ENCODE data around the gene XRRA1. TPM values are rescaled to one million over a fixed set of nuclear protein-coding genes. Genes with fewer than 3 reads are reported as not detected.
"Not testable (repeated sequence)": the region's sequence is repeated elsewhere in the genome, so short reads cannot be mapped to it uniquely, and the experiment has no call there.

The XRRA1 gene, protein sequence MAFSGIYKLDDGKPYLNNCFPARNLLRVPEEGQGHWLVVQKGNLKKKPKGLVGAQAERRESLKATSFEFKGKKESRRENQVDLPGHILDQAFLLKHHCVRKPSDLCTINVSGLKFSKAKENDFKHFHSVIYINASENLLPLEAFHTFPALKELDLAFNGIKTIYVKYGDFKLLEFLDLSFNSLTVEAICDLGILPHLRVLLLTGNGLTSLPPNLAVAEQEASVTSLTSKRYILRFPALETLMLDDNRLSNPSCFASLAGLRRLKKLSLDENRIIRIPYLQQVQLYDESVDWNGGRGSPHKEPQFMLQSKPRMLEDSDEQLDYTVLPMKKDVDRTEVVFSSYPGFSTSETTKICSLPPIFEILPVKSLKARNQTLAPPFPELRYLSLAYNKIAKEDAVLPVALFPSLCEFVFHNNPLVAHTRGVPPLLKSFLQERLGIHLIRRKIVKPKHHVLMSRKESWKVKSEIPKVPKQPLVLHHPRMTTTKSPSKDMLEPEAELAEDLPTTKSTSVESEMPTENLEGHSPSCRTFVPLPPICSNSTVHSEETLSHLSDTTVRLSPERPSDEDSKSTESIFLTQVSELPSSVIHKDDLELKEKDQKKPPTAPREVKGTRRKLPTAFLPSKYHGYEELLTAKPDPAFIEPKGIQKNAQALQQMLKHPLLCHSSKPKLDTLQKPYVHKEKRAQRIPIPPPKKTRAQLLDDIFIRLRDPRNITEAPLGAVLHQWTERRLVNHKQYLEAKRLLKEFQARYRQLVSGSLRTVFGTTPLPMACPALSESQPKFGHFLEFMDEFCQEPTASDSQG
- 10 to 100 TPM in 8 of 9 donors, 1 to 10 TPM in 1; 5.3 to 26.6 (median 13.4) TPM for total RNA-seq
- 1 to 10 TPM; 3.9 to 9.0 TPM for polyA plus RNA-seq
- long read RNA-seq, donor 1, partial matches to known transcripts = 3 of 5 reads
- long read RNA-seq, donor 1, other reads (novel, unspliced or antisense) = 2 of 5 reads
- long read RNA-seq, donor 2, full-length matches to known transcripts = 1 of 24 reads
- long read RNA-seq, donor 2, partial matches to known transcripts = 4 of 24 reads
- long read RNA-seq, donor 2, other reads (novel, unspliced or antisense) = 19 of 24 reads
- long read RNA-seq, donor 3, partial matches to known transcripts = 3 of 14 reads
- long read RNA-seq, donor 3, other reads (novel, unspliced or antisense) = 11 of 14 reads

DNA sequence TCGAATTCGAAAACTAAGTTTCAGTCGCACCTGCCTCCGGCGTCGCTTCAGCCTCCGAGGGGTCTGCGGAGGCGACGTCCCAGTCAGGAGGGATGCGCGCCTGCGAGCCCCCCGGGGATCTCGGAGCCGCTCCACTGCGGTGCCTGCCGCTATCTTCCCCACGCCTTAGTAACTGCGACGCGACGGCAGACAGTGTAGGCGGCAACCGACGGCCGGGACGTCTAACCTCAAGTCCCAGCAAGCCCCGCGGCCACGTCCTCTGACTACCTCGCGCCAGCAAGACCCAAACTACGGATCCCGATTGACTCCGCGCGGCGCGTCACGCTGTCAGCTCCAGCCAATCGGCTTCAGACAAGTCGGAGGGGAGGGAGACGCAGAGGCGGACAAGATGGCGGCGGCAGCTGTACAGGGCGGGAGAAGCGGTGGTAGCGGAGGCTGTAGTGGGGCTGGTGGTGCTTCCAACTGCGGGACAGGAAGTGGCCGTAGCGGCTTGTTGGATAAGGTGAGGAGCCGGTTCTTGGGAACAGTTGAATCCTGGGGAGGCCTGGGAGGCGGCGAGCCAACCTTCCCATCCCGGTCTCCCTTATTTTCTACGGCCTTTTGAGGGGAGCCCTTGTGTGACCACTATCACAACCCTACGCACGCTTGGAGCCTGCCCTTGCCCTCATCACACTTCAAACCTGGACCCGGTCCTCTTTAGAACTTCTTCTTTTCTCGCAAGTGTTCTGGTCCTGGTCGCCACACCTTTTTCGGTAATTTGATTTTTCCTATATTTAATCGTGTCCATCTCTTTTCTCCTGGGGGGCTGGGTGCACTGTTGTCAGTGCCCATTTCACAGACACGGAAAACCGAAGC, at the start of gene XRRA1, which contains the start of gene SPCS2:
XRRA1 (minus strand) TSS at position 194 of the 855 bp plus-strand sequence. CDS start 8,213 bp downstream, outside the sequence.
SPCS2 (plus strand) TSS at position 369 of the 855 bp plus-strand sequence; CDS start at position 389, 20 bp downstream.
- WGBS, 4 donors = 0 to 2% (median 0%) methylated on average over 62 to 67 of the region's 67 CpGs
- H3K27me3 ChIP-seq = no peaks in the 10 kb centered on the region

DNA sequence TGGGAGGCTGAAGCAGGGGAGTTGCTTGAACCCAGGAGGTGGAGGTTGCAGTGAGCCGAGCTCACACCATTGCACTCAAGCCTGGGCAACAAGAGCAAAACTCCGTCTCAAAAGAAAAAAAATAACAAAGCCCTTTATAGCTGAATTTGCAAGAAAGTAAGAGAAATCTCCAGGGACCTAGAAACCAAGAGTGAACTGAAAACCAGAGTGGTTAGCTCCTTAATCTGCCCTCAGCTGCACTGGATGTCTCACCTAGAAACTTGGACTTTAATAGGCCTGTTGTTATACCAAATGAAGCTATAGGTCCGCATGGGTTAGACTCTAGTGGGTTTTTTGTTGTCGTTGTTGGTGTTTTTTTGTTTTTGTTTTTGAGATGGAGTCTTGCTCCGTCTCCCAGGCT, 44.0 kb upstream of the XRRA1 start:
- ATAC-seq (no peak), DNase-seq (no peak)
- intact Hi-C loops (cut with DNase I) = no loop called here
- Histone ChIP-seq H3K9me3 (no peaks in the 10 kb centered on the region), H3K4me3 (no peak overlapping the region), H3K27me3 (no peaks in the 10 kb centered on the region), H3K27ac (no peak overlapping the region), H3K4me1 (peaks cover 0 to 32% (median 10%) of the 10 kb centered on the region in 12 donors), H3K36me3 (peaks cover 0 to 37% (median 27%) of the 10 kb centered on the region in 9 donors)
- whole genome bisulfite sequencing, 4 donors = 93 to 98% (median 95%) methylated on average over 5 of the region's 5 CpGs
- no peak for TF ChIP-seq CTCF (IDR thresholded peaks at IDR 0.05)
- no peak for TF ChIP-seq POLR2A (IDR thresholded peaks at IDR 0.05)

More for the DNA sequence above, at the start of gene XRRA1, which contains the start of gene SPCS2:
- peak within 1 kb of the TSS; percentile 72 to 96 (median 84) for H3K4me3 ChIP-seq
- peaks cover 0 to 22% (median 9%) of the 10 kb centered on the region in 9 donors for H3K36me3 ChIP-seq
- H3K4me1 ChIP-seq = peaks cover 0 to 56% (median 34%) of the 10 kb centered on the region in 12 donors
- peak within 1 kb of the TSS; percentile 5 to 91 (median 88) for H3K27ac ChIP-seq
- peak; percentile 99 to 100 (median 99) for ATAC-seq
- TF ChIP-seq CTCF (IDR thresholded peaks at IDR 0.05) (no peak), POLR2A (IDR thresholded peaks at IDR 0.05) (peak; percentile 61 to 78)
- peak; percentile 99 to 100 (median 99) for DNase-seq
- intact Hi-C loops (cut with DNase I) = loop anchor here in 2 of 10 donors (5.0 kb wide), 2 partner anchors 38 to 73 kb away; partner anchors contain the start of gene NEU3 (in 1 of the 2)
- H3K9me3 ChIP-seq = no peaks in the 10 kb centered on the region

GRCh38 chr11:74990941-74991340, 42.0 kb upstream of the XRRA1 start:
- DNase-seq = no peak
- intact Hi-C loops (cut with DNase I) = no loop called here
- Histone ChIP-seq H3K27me3 (no peaks in the 10 kb centered on the region), H3K27ac (peak overlapping the region in 1 of 12 donors; percentile 11), H3K4me3 (no peak overlapping the region), H3K4me1 (peaks cover 0 to 32% (median 10%) of the 10 kb centered on the region in 12 donors), H3K36me3 (peaks cover 0 to 24% (median 16%) of the 10 kb centered on the region in 9 donors), H3K9me3 (no peaks in the 10 kb centered on the region)
- WGBS, 4 donors = 41 to 64% (median 49%) methylated on average over 1 of the region's 1 CpG
- no peak for ATAC-seq
- TF ChIP-seq POLR2A (IDR thresholded peaks at IDR 0.05) (no peak), CTCF (IDR thresholded peaks at IDR 0.05) (no peak)

GRCh38 chr11:74990150-74990549, 41.3 kb upstream of the XRRA1 start:
- H3K9me3 ChIP-seq; DNase-seq; intact Hi-C loops (cut with DNase I); ATAC-seq; H3K27me3 ChIP-seq: not testable (repeated sequence)
- WGBS, 4 donors = 88 to 94% (median 92%) methylated on average over 4 of the region's 4 CpGs
- Histone ChIP-seq H3K36me3 (peaks cover 0 to 16% (median 9%) of the 10 kb centered on the region in 9 donors), H3K27ac (peak overlapping the region in 1 of 12 donors; percentile 86), H3K4me3 (peak overlapping the region in 1 of 12 donors; percentile 83), H3K4me1 (peaks cover 0 to 32% (median 10%) of the 10 kb centered on the region in 12 donors)

Measured in heart left ventricle (tissue), 16 donors.